ENCODE data around the gene CBARP.

DNA sequence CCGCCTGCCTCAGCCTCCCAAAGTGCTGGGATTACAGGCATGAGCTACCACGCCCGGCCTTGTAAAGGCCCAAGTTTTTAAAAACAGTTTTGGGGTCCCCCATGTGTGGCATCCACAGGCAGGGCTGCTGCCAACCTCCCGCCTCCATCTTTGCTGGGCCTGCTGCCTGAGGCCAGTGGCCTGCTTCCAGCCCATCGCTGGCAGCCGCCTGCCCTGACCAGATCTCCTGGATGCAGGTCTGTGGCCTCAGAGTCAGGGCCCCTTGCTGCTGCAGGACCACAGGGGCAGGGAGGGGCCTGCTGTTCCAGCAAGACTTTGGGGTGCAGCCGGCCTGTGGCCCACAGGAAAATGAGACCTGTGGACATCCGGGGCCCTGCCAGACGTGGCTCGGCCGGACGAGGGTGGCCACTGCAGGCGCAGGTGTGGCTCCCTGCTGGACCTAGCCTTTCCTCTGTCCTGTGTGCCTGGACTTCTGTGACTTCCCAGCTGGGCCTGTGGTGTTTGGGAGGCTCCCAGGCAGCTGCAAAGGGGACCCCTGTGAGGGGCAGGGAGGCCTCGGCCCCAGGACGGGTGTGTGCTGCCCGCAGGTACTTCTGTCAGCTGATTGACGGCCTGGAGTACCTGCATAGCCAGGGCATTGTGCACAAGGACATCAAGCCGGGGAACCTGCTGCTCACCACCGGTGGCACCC is 17.9 kb downstream of the CBARP start:
- TF ChIP-seq EP300 (conservative IDR thresholded peaks at IDR 0.05; ENCODE audit: poor library complexity, severe bottlenecking), result no peak
- no peak for TF ChIP-seq POLR2AphosphoS5 (IDR thresholded peaks at IDR 0.05)
- TF ChIP-seq, protein P1, sequence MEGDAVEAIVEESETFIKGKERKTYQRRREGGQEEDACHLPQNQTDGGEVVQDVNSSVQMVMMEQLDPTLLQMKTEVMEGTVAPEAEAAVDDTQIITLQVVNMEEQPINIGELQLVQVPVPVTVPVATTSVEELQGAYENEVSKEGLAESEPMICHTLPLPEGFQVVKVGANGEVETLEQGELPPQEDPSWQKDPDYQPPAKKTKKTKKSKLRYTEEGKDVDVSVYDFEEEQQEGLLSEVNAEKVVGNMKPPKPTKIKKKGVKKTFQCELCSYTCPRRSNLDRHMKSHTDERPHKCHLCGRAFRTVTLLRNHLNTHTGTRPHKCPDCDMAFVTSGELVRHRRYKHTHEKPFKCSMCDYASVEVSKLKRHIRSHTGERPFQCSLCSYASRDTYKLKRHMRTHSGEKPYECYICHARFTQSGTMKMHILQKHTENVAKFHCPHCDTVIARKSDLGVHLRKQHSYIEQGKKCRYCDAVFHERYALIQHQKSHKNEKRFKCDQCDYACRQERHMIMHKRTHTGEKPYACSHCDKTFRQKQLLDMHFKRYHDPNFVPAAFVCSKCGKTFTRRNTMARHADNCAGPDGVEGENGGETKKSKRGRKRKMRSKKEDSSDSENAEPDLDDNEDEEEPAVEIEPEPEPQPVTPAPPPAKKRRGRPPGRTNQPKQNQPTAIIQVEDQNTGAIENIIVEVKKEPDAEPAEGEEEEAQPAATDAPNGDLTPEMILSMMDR (IDR thresholded peaks at IDR 0.05; ENCODE audit: poor library complexity, severe bottlenecking), result no peak
- TF ChIP-seq EZH2 (IDR thresholded peaks at IDR 0.05; ENCODE audit: borderline replicate concordance, insufficient read depth, low read length, poor library complexity, severe bottlenecking), result no peak
- TF ChIP-seq TAF1 (IDR thresholded peaks at IDR 0.05; ENCODE audit: low read depth), result no peak
